Activated T-cell treated with anti-CD3 and anti-CD28 coated beads for 4 hours (primary cell): ENCODE measurements around the gene SHH.
"Not testable (repeated sequence)": the region's sequence is repeated elsewhere in the genome, so short reads cannot be mapped to it uniquely, and the experiment has no call there.

Experiments
- DNase-seq: peaks from one replicate; pipeline ENCODE4 v3.0.0-alpha.2; 2020

The SHH gene

DNA sequence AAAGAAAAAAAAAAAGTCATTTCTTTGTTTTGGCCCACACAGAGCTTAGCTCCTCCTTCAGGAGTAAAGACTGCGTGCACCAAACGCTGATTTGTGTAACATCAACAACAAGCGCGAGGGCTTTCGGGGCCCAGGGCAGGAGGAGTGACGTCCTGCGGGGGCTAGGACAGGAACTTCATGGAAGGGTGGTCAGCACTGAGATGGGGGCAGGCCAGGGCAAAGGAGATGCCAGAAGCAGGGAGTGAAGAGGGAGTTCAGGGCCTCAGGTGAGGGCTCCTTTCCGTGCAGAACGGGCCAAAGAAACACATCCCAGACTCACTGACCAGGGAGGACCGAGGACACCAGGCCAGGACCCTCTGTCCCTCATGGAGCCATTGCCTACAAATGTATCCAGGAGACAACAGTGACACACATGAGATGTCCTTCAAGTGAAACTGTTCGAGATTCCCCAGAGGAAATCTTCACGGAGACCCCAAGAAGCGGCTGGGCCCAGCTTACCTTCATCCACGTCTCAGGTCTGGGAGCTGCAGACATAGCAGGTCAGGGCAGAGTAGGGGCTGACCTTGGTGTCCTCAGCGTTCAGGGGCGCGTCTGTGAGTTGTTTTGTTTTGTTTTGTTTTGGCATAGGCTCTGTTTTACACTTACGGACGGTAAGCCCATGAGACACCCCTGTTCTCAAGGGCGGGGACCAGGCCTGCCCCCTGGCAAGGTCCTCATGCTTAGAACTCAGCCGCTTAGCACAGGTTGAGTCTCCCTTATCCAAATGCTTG lies 30.4 kb upstream of the SHH start:
- DNase-seq = no peak

GRCh38 chr7:155840909-155841308 lies 28.6 kb upstream of the SHH start:
- no peak for DNase-seq

DNA sequence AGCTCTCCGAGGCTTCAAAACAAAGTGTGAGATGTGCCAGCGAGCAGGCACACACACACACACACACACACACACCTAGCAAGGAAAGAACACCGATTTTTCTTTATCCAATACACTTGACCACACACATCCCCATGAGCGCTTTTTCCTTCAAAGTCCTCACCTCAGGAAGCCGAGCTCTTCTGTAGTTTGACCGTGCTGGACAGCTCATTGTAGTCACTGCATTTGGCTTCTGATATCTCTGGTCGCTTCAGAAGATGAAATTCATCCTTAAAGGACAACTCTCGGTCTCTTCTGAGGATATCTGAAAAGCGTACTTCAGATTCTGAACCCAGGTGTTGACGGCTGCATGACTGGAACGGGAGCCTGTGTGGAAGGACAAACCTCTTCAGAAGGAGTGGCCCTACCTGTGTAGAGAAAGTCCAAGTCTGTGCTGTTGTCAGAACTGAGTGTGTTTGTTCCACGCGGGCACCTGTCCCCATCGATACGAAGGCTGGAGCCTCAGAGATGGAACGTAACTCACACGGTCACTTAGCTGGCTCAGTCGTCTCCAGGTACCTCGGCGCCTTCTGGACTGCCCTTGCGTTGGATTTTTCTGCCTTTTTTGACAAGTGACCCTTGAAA lies 28.1 kb upstream of the SHH start:
- no peak for DNase-seq

- DNase-seq = no peak
These were observed 27.2 kb upstream of the SHH start for GRCh38 chr7:155839461-155839860.

GRCh38 chr7:155838312-155838711 lies 26.0 kb upstream of the SHH start:
- not testable (repeated sequence) for DNase-seq

- no peak for DNase-seq
These were observed 24.8 kb upstream of the SHH start for GRCh38 chr7:155837126-155837479.

- DNase-seq = no peak
These were observed 24.2 kb upstream of the SHH start for GRCh38 chr7:155836216-155837125.

- no peak for DNase-seq
These were observed 23.4 kb upstream of the SHH start for GRCh38 chr7:155835446-155836215.

- no peak for DNase-seq
These were observed 22.3 kb upstream of the SHH start for GRCh38 chr7:155834486-155835048.

- DNase-seq = no peak
These were observed 21.4 kb upstream of the SHH start for GRCh38 chr7:155833651-155834050.

DNA sequence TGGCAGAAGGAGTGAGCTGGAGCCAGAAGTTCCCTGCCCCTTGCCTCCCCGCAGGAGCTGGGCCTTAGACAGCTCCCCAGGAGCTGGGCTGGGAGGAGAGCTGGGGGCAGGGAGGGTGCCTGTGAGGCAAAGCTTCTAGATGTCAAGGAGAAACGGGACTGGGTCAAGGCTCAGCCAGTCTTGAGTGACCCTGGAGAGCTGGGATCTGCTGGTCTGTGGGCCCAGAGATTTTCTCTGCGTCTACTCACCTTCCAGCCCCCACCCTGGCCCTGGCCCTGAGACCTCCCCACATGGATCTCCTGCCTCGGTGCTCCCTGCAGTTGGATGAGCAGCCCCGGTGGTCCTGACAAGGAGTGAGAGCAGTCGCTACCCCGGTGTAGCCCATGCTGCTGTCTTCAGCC lies 20.3 kb upstream of the SHH start:
- DNase-seq = no peak

- no peak for DNase-seq
These were observed 19.7 kb upstream of the SHH start for GRCh38 chr7:155831807-155832524.

DNA sequence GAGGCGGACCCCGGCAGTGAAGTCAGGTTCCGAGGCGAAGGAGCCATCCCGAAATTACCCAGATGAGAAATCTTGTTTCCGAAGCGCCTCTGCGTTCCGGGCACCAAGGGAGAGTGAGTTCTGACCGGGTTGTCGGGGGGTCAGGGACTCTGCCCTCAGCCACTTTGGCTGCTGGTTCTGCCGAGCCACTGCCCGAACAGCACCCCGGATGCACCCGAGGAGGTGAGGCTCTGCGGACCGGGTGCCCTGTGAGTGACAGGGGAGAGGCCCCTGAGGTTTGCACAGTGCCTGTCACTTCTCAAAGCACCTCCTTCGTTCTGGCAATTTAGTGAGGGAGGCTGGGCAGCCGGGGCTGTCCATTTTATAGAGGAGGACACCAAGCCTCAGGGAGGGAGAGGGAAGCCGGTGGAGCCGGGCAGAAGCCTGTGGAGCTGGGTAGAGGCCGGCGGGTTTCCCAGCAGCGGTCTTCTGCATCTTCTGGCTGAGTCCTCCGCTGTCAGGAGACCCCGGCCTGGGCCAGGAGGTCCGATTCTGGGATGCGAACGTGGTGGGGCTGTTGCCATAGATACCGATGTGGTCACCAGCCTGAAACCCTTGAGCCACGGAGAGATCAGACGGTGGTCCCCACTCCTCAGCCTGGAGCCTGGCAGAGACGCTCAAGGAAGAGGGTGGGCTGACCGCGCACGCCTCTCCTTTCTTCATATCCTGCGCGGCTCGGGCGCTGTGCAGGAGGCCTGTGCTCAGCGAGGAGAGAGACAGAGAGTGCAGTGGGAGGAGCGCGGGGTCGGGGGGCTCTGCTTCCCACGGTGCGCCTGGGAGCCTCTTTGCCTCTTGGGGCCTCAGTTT lies 18.9 kb upstream of the SHH start:
- DNase-seq = no peak

DNA sequence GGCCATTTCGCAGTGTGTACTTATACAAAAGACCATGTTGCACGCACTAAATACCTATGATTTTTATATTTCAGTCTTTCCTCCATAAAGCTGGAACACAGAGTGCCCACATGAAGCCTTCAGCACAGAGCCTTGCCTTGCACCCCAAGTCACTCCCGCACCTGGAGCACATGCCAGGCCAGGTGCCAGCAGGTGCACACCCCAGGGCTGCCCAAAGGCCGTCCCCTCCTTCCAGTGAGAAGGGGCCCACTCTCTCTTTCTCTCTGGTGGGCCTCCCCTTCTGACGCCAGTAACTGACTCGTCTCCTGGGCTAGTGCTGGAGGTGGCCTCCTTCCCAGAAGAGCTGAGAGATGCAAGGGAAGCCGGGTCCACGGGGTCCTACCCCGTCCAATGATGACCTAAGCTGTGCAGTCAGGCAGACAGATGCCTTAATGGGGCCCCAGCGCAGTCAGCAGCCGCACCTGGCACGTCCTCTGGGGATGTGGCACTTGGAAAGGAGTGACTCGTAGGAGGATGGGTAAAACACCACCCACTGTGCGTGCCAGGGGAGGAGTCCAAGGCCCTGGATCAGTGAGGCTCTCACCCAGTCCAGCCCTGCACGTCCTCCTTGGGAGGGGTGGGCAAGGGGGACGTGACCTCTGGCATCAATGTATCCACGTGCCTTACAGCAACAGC lies 17.7 kb upstream of the SHH start:
- DNase-seq = no peak

DNA sequence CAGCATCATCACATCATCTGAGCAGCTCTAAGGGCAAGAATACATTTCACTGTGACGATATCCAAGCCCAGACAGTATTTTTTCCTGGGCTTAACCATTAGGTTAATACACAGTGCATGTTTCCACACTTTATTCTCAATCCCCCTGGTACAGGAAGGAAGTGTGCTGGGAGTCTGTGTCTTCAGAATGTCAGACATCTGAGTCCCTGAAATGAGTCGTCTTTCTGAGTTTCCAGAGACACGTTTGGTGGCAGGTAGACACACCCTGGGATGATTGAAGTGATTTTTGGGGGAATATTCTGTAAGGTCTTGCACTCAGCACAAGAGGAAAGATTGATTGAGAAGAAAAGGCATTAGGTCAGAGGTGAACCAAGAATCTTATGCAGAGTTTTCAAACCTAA lies 13.1 kb upstream of the SHH start:
- DNase-seq = no peak

DNA sequence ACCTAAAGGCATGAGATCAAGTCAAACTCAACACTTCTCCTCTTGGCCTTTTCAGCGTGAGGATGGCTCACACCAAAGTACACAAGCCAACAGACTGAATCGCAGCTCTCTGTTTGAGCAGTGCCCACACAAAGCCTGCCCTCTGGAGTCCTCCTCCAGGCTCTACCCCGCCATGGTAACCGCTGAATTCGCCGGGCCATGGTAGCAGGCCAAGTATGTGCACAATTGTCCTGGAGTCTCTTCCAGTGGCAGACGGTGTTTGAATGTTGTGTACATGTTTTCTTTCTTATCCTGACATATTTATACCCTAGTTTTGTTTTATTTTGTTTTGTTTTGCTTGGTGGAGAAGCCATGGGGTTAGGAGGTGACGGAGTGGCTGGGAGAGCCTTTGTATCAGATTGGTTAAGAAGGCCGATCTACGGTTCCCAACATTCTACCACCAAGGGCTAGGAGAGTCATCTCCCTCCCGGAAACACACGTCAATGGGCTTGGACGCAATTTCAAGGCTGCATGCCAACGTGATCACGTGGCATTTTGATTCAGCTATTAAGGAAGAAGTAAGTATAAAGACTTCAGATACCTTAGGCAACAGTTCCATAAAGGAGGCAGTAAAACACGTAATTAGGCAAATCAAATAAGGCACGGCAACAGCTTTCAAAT lies 12.1 kb upstream of the SHH start:
- DNase-seq = no peak

- DNase-seq = no peak
These were observed 9.6 kb upstream of the SHH start for GRCh38 chr7:155821851-155822250.

- no peak for DNase-seq
These were observed 8.5 kb upstream of the SHH start for GRCh38 chr7:155820788-155821187.

- no peak for DNase-seq
These were observed 8.0 kb upstream of the SHH start for GRCh38 chr7:155820246-155820645.

GRCh38 chr7:155819186-155819585 lies 6.9 kb upstream of the SHH start:
- no peak for DNase-seq
